B cell (primary cell): ENCODE data around the gene RBM6. TPM values are rescaled to one million over a fixed set of nuclear protein-coding genes. Genes with fewer than 3 reads are reported as not detected.

ENCODE experiments used
- ATAC-seq: fragments of 200-7000 bp; cut with Tn5 transposase; one replicate; pipeline ENCODE4 v1.10.0; 2021; ENCODE audit warnings: low read depth, mild to moderate bottlenecking, moderate number of reproducible peaks, moderate library complexity
- CTCF ChIA-PET: fragments of 350-600 bp; sonication (Branson Sonifier 250); formaldehyde crosslinking; loops from one replicate; lab custom pipeline; 2021; ENCODE audit warnings: antibody characterized with exemption, inconsistent platforms; lab: Charles Lee
- POLR2A ChIA-PET: fragments of 350-600 bp; sonication (Branson Sonifier 250); formaldehyde crosslinking; loops from one replicate; lab custom pipeline; 2021; ENCODE audit warnings: antibody characterized with exemption; lab: Charles Lee
- DNase-seq: peaks from one replicate; pipeline ENCODE4 v3.0.0; 2013
- H2AFZ ChIP-seq: 2 replicates; pipeline ENCODE4 v1.6.1; 2012; ENCODE audit warnings: mild to moderate bottlenecking, low read depth, low read length; ENCODE audit not compliant: insufficient read depth, poor library complexity, severe bottlenecking
- H3K27ac ChIP-seq, 2 donors: 1 replicate in 1 of 2; 2 replicates in 1 of 2; pipeline ENCODE4 v1.5.1; 2012 to 2013; ENCODE audit warnings: low read length in 2 of 2, mild to moderate bottlenecking in 2 of 2, moderate library complexity in 1 of 2
- H3K27me3 ChIP-seq, 4 experiments: fragments of 200-600 bp in 1 of 4; sonication (generic) in 1 of 4; replicated peaks in 1 of 4; 1 replicate in 2 of 4; 2 replicates in 2 of 4; pipeline versions ENCODE4 v1.6.1 to v1.7.0; 2013 to 2016; ENCODE audit warnings: low read length in 3 of 4, mild to moderate bottlenecking in 2 of 4, mixed read lengths in 1 of 4, moderate library complexity in 1 of 4; ENCODE audit not compliant: insufficient read depth in 4 of 4, control insufficient read depth in 3 of 4; ENCODE audit errors: control extremely low read depth in 1 of 4
- H3K36me3 ChIP-seq, 2 experiments: replicated peaks in 1 of 2; 1 replicate in 1 of 2; 2 replicates in 1 of 2; pipeline versions ENCODE4 v1.6.1 to v1.7.1; 2013; ENCODE audit warnings: low read length in 1 of 2; ENCODE audit not compliant: insufficient read depth in 2 of 2, control insufficient read depth in 1 of 2; ENCODE audit errors: control extremely low read depth in 1 of 2, extremely low read depth in 1 of 2
- H3K4me1 ChIP-seq, 2 donors: fragments of 200-600 bp in 1 of 2; sonication (generic) in 1 of 2; 1 replicate in 1 of 2; 2 replicates in 1 of 2; pipeline versions ENCODE4 v1.5.1 to v1.6.1; 2013 to 2017; ENCODE audit warnings: low read length in 2 of 2; ENCODE audit not compliant: control insufficient read depth in 2 of 2, insufficient read depth in 2 of 2
- H3K4me2 ChIP-seq: replicated peaks from 2 replicates; pipeline ENCODE3; 2012; ENCODE audit warnings: mild to moderate bottlenecking, low read depth, low read length; ENCODE audit not compliant: poor library complexity, severe bottlenecking
- H3K4me3 ChIP-seq, 5 experiments: fragments of 200-600 bp in 1 of 5; sonication (generic) in 1 of 5; 1 replicate in 3 of 5; 2 replicates in 2 of 5; pipeline versions ENCODE4 v1.5.1 to v1.7.0; 2011 to 2016; ENCODE audit warnings: low read length in 4 of 5, mild to moderate bottlenecking in 4 of 5, low read depth in 2 of 5, control low read depth in 1 of 5, moderate library complexity in 1 of 5; ENCODE audit not compliant: insufficient read depth in 1 of 5; ENCODE audit errors: control extremely low read depth in 1 of 5, extremely low read depth in 1 of 5
- H3K79me2 ChIP-seq: fragments of 200-600 bp; sonication (generic); one replicate; pipeline ENCODE4 v1.6.0; 2016; ENCODE audit warnings: low read length; ENCODE audit not compliant: control insufficient read depth, insufficient read depth
- H3K9ac ChIP-seq: fragments of 200-600 bp; sonication (generic); 2 replicates; pipeline ENCODE4 v1.6.1; 2017; ENCODE audit warnings: mild to moderate bottlenecking, low read length, moderate library complexity
- H3K9me3 ChIP-seq, 3 donors: one replicate each; pipeline versions ENCODE4 v1.6.1 to v1.7.1; 2013; ENCODE audit warnings: low read length in 2 of 3; ENCODE audit not compliant: control insufficient read depth in 2 of 3, insufficient read depth in 1 of 3; ENCODE audit errors: control extremely low read depth in 1 of 3
- H4K20me1 ChIP-seq: 2 replicates; pipeline ENCODE4 v1.6.0; 2012; ENCODE audit warnings: mild to moderate bottlenecking, low read length; ENCODE audit not compliant: insufficient read depth, control insufficient read depth, poor library complexity, severe bottlenecking
- H3K27ac Mint-ChIP-seq: one replicate; pipeline ENCODE4 v1.8.0; 2021; ENCODE audit warnings: mixed read lengths
- H3K27me3 Mint-ChIP-seq: one replicate; pipeline ENCODE4 v1.8.0; 2021; ENCODE audit warnings: mixed read lengths
- H3K4me1 Mint-ChIP-seq: one replicate; pipeline ENCODE4 v1.8.0; 2021; ENCODE audit warnings: mixed read lengths
- H3K4me3 Mint-ChIP-seq: one replicate; pipeline ENCODE4 v1.8.0; 2021; ENCODE audit warnings: mixed read lengths
- H3K9me3 Mint-ChIP-seq: one replicate; pipeline ENCODE4 v1.8.0; 2022; ENCODE audit warnings: mixed read lengths; ENCODE audit not compliant: insufficient read depth
- CTCF ChIP-seq: fragments of 200-600 bp; IDR thresholded peaks from one replicate; pipeline ENCODE4 v1.8.0; 2022; ENCODE audit warnings: antibody characterized with exemption, mild to moderate bottlenecking
- EZH2 ChIP-seq: IDR thresholded peaks from 2 replicates; pipeline ENCODE4 v1.6.1; 2012; ENCODE audit warnings: borderline replicate concordance, low read depth, mild to moderate bottlenecking, moderate library complexity, low read length; ENCODE audit not compliant: insufficient read depth, poor library complexity, severe bottlenecking
- WGBS: methylation state at CpG from one replicate; pipeline ENCODE4 v1.1.5; 2013; ENCODE audit warnings: missing lambda C conversion rate; ENCODE audit not compliant: insufficient coverage; 5-methylcytosine and 5-hydroxymethylcytosine counted together
- intact Hi-C: fragments of 100-400 bp; cut with micrococcal nuclease; formaldehyde crosslinking; loops from one replicate; pipeline ENCODE4 v1.10.0; 2022
- polyA plus RNA-seq: library from polyadenylated mRNA; depleted of rRNA; stranded (reverse); fragments of >200 nt; gene quantifications from 2 replicates; pipeline ENCODE4 v1.2.3, GENCODE V29; 2012
- total RNA-seq, 2 donors: library from RNA; stranded (reverse); fragments of 120-200 nt in 1 of 2; gene quantifications; 1 replicate in 1 of 2; 2 replicates in 1 of 2; pipeline versions ENCODE4 v1.2.3 to v1.2.4, GENCODE V29; 2013 to 2022

RBM6 gene
- total and polyA plus RNA-seq, 2 donors (not counting 1 experiment from before 2014, with no cell fraction given) = 223 to 285 TPM

DNA sequence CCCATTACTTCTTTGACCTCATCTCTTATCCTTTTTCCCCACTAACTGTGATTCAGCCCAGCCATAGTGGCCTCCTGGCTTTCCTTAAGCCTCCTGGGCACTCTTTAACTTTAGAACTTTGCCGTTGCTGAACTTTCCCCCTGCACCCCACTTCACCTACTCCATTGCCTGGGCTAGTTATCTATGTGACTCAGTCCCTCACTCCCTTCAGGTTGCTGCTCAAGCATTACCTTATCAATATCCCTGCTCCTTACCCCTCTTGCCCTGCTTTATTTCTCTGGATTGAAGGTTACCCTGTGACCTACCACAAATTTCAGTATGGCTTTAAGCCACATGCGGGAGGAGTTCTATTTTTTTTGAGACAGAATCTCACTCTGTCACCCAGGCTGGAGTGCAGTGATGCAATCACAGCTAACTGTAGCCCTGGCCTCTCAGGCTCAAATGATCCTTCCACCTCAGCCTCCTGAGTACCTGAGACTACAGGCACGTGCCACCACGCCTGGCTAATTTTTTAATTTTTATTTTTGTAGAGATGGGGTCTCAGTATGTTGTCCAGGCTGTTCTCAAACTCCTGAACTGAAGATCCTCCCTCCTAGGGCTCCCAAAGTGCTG, 13.7 kb upstream of the RBM6 start:
- Mint-ChIP-seq H3K9me3 (no peaks in the 10 kb centered on the region), H3K27me3 (no peaks in the 10 kb centered on the region), H3K4me1 (peaks cover 11% of the 10 kb centered on the region), H3K27ac (no peak overlapping the region), H3K4me3 (no peak overlapping the region)
- Histone ChIP-seq H3K27ac (no peak overlapping the region), H2AFZ (no peak overlapping the region), H3K79me2 (peaks cover 8% of the 10 kb centered on the region), H3K27me3 (no peaks in the 10 kb centered on the region), H3K4me2 (no peak overlapping the region), H3K9me3 (peaks cover 0 to 4% (median 0%) of the 10 kb centered on the region in 3 donors), H3K9ac (no peak overlapping the region), H3K36me3 (peaks cover 0 to 3% of the 10 kb centered on the region in 2 experiments), H3K4me3 (no peak overlapping the region), H3K4me1 (peaks cover 8 to 17% of the 10 kb centered on the region in 2 donors), H4K20me1 (no peaks in the 10 kb centered on the region)
- ChIA-PET CTCF (no interaction called here), POLR2A (no interaction called here)
- no peak for DNase-seq
- ATAC-seq = no peak
- intact Hi-C loops = no loop called here
- 100% methylated on average over 2 of the region's 4 CpGs for WGBS
- no peak for TF ChIP-seq EZH2

GRCh38 chr3:49927798-49928197, 12.2 kb upstream of the RBM6 start:
- no peaks in the 10 kb centered on the region for H3K27me3 ChIP-seq
- Mint-ChIP-seq H3K4me1 (peaks cover 11% of the 10 kb centered on the region), H3K4me3 (no peak overlapping the region), H3K9me3 (no peaks in the 10 kb centered on the region), H3K27me3 (no peaks in the 10 kb centered on the region), H3K27ac (no peak overlapping the region)
- no peak overlapping the region for H3K4me2 ChIP-seq
- CTCF ChIA-PET = no interaction called here
- ATAC-seq (no peak), DNase-seq (no peak)
- peaks cover 8 to 17% of the 10 kb centered on the region in 2 donors for H3K4me1 ChIP-seq
- intact Hi-C loops = loop anchor here (2.0 kb wide), 1 partner anchor 255 kb away; no protein-coding TSS in a partner anchor
- H4K20me1 ChIP-seq = no peaks in the 10 kb centered on the region
- peaks cover 0 to 4% (median 0%) of the 10 kb centered on the region in 3 donors for H3K9me3 ChIP-seq
- H3K9ac ChIP-seq = no peak overlapping the region
- WGBS = 100% methylated on average over 3 of the region's 5 CpGs
- no peak overlapping the region for H3K27ac ChIP-seq
- peaks cover 0 to 3% of the 10 kb centered on the region in 2 experiments for H3K36me3 ChIP-seq
- TF ChIP-seq EZH2 (no peak), CTCF (no peak)
- no peak overlapping the region for H3K4me3 ChIP-seq
- H2AFZ ChIP-seq = no peak overlapping the region
- POLR2A ChIA-PET = no interaction called here
- peaks cover 8% of the 10 kb centered on the region for H3K79me2 ChIP-seq
